HepG2 (cell line): ENCODE measurements around the gene PLA2G4C. TPM values are rescaled to one million over a fixed set of nuclear protein-coding genes. Genes with fewer than 3 reads are reported as not detected.

Experiments used
- ATAC-seq: fragments of 200-7000 bp; cut with Tn5 transposase; 3 replicates; pipeline ENCODE4 v1.9.1; 2020; ENCODE audit warnings: mild to moderate bottlenecking, moderate library complexity
- BruUV-seq: library from RNA; stranded (reverse); fragments of 400-500 nt; replicated peaks from 2 replicates; lab custom pipeline; 2021; lab: Mats Ljungman, UMichigan
- CTCF ChIA-PET: fragments of 300-600 bp; formaldehyde crosslinking; extraction: SDS; loops from one replicate; lab custom pipeline; 2021; ENCODE audit warnings: low total read pairs, inconsistent platforms, low intra/inter-chr PET ratio; lab: Yijun Ruan, JAX
- POLR2A ChIA-PET: fragments of 350-600 bp; sonication (Branson Sonifier 250); formaldehyde crosslinking; loops from one replicate; lab custom pipeline; 2020; ENCODE audit warnings: antibody characterized with exemption, inconsistent platforms; lab: Yijun Ruan, JAX
- DNase-seq: peaks from one replicate; pipeline ENCODE4 v3.0.0-alpha.2; 2015; ENCODE audit warnings: low spot score
- FAIRE-seq: peaks from 3 replicates; lab custom pipeline; 2011; peaks lifted over from hg19 to GRCh38; lab: Jason Lieb, UNC
- H2AFZ ChIP-seq: one replicate; pipeline ENCODE4 v1.6.1; 2011; ENCODE audit warnings: low read length, inconsistent platforms
- H3K27ac ChIP-seq: fragments of 300-600 bp; 3 replicates; pipeline ENCODE4 v1.8.0; 2011; ENCODE audit warnings: mixed run types, mild to moderate bottlenecking, mixed read lengths, low read length, inconsistent platforms; ENCODE audit not compliant: insufficient read depth; ENCODE audit errors: extremely low read length
- H3K27me3 ChIP-seq, 2 experiments: fragments of 200-600 bp in 1 of 2; 2 replicates in 1 of 2; 3 replicates in 1 of 2; pipeline versions ENCODE4 v1.6.0 to v1.8.0; 2011; ENCODE audit warnings: low read length in 2 of 2, mild to moderate bottlenecking in 2 of 2, moderate library complexity in 2 of 2, inconsistent platforms in 1 of 2; ENCODE audit not compliant: insufficient read depth in 2 of 2, control insufficient read depth in 1 of 2
- H3K36me3 ChIP-seq, 2 experiments: fragments of 200-600 bp in 1 of 2; replicated peaks in 1 of 2; 2 replicates in 1 of 2; 3 replicates in 1 of 2; pipeline versions ENCODE4 v1.5.1 to v1.8.0; 2011; ENCODE audit warnings: low read length in 2 of 2, inconsistent platforms in 1 of 2; ENCODE audit not compliant: insufficient read depth in 2 of 2, control insufficient read depth in 1 of 2
- H3K4me1 ChIP-seq: 2 replicates; pipeline ENCODE4 v1.5.1; 2012; ENCODE audit warnings: low read length, inconsistent platforms; ENCODE audit not compliant: insufficient read depth
- H3K4me2 ChIP-seq: 2 replicates; pipeline ENCODE4 v1.6.0; 2011; ENCODE audit warnings: low read depth, low read length, inconsistent platforms
- H3K4me3 ChIP-seq, 3 experiments: fragments of 200-600 bp in 1 of 3; sonication (generic), shearing (Covaris generic) in 1 of 3; replicated peaks in 1 of 3; 2 replicates each; pipeline ENCODE4 v1.5.1; 2011 to 2016; ENCODE audit warnings: low read length in 3 of 3, inconsistent platforms in 2 of 3, low read depth in 2 of 3, mild to moderate bottlenecking in 2 of 3, control low read depth in 1 of 3, mixed read lengths in 1 of 3; ENCODE audit not compliant: insufficient read depth in 1 of 3
- H3K79me2 ChIP-seq: one replicate; pipeline ENCODE4 v1.6.1; 2011; ENCODE audit warnings: low read length, inconsistent platforms; ENCODE audit not compliant: insufficient read depth
- H3K9ac ChIP-seq: 2 replicates; pipeline ENCODE4 v1.6.0; 2011; ENCODE audit warnings: mild to moderate bottlenecking, low read depth, low read length, inconsistent platforms; ENCODE audit not compliant: insufficient read depth
- H3K9me3 ChIP-seq: 2 replicates; pipeline ENCODE4 v1.5.1; 2012; ENCODE audit warnings: mild to moderate bottlenecking, low read length
- H4K20me1 ChIP-seq: 2 replicates; pipeline ENCODE4 v1.6.0; 2011; ENCODE audit warnings: inconsistent platforms, mild to moderate bottlenecking, low read length, moderate library complexity; ENCODE audit not compliant: insufficient read depth
- DMAP1 ChIP-seq: IDR thresholded peaks from 2 replicates; pipeline ENCODE4 v1.6.1; 2016
- E2F2 ChIP-seq: sonication (generic); formaldehyde crosslinking; IDR thresholded peaks from 2 replicates; pipeline ENCODE4 v1.4.0; 2020; ENCODE audit warnings: missing genetic modification reagents, borderline replicate concordance
- ELF1 ChIP-seq: sonication (generic); formaldehyde crosslinking; IDR thresholded peaks from 2 replicates; pipeline ENCODE4 v1.4.0; 2020; ENCODE audit warnings: missing genetic modification reagents
- ERF ChIP-seq: IDR thresholded peaks from 2 replicates; pipeline ENCODE4 v1.6.1; 2018; ENCODE audit warnings: missing biosample characterization, missing genetic modification reagents
- TBX2 ChIP-seq: sonication (generic); formaldehyde crosslinking; IDR thresholded peaks from 2 replicates; pipeline ENCODE4 v1.5.0; 2020; ENCODE audit warnings: missing genetic modification reagents, mild to moderate bottlenecking, borderline replicate concordance
- YEATS2 ChIP-seq: sonication (generic); formaldehyde crosslinking; IDR thresholded peaks from 2 replicates; pipeline ENCODE4 v1.4.0; 2020; ENCODE audit warnings: missing genetic modification reagents, borderline replicate concordance
- ZNF136 ChIP-seq: sonication (generic); formaldehyde crosslinking; IDR thresholded peaks from 2 replicates; pipeline ENCODE4 v1.8.1; 2022; ENCODE audit warnings: low read depth, mild to moderate bottlenecking, moderate library complexity, missing genetic modification reagents
- ZNF160 ChIP-seq: sonication (generic); formaldehyde crosslinking; IDR thresholded peaks from 2 replicates; pipeline ENCODE4 v1.8.0; 2022; ENCODE audit warnings: mild to moderate bottlenecking, inconsistent platforms, missing genetic modification reagents
- ZNF230 ChIP-seq: sonication (generic); formaldehyde crosslinking; IDR thresholded peaks from 2 replicates; pipeline ENCODE4 v1.4.0; 2020; ENCODE audit warnings: mild to moderate bottlenecking, missing genetic modification reagents
- ZNF329 ChIP-seq: sonication (generic); formaldehyde crosslinking; IDR thresholded peaks from 2 replicates; pipeline ENCODE4 v1.9.0; 2021; ENCODE audit warnings: low read depth, mild to moderate bottlenecking, missing genetic modification reagents
- ZNF333 ChIP-seq: sonication (generic); formaldehyde crosslinking; IDR thresholded peaks from 2 replicates; pipeline ENCODE4 v1.4.0; 2020; ENCODE audit warnings: mild to moderate bottlenecking, missing genetic modification reagents, borderline replicate concordance
- WGBS: methylation state at CpG from one replicate; pipeline ENCODE4 v1.1.6; 2017; ENCODE audit warnings: low lambda C conversion rate; 5-methylcytosine and 5-hydroxymethylcytosine counted together
- in situ Hi-C: cut with HindIII; loops from 2 replicates; pipeline ENCODE4 v1.10.0; 2017; ENCODE audit warnings: low pct_unique_long_range_greater_than_20kb; ENCODE audit not compliant: extremely low pct_ligation_motif_present
- intact Hi-C: fragments of 100-400 bp; cut with micrococcal nuclease; formaldehyde crosslinking; loops from one replicate; pipeline ENCODE4 v1.10.0; 2022; ENCODE audit not compliant: unreplicated experiment
- polyA plus RNA-seq, 8 experiments: library from polyadenylated mRNA; depleted of rRNA in 3 of 8; stranded (reverse) in 7 of 8; unstranded in 1 of 8; fragments of >200 nt; fragmentation: Illumina TruSeq in 4 of 8; extraction: Trizol in 4 of 8; gene quantifications; 2 replicates each; pipeline versions ENCODE4 v1.2.1 to v1.2.3, GENCODE V29; 2011 to 2016; ENCODE audit warnings: low read depth in 4 of 8, missing spikeins in 1 of 8, mixed read lengths in 1 of 8; ENCODE audit not compliant: insufficient read depth in 1 of 8
- total RNA-seq, 5 experiments: library from RNA; depleted of rRNA; stranded (reverse); fragments of >200 nt; fragmentation: Illumina TruSeq; extraction: Trizol; gene quantifications; 2 replicates each; pipeline ENCODE4 v1.2.3, GENCODE V29; 2016; ENCODE audit warnings: low read depth in 1 of 5
- TF ChIP-seq, protein P1 (sequence below): sonication (generic); formaldehyde crosslinking; IDR thresholded peaks from 2 replicates; pipeline ENCODE4 v1.8.0; 2022; ENCODE audit warnings: mild to moderate bottlenecking, missing genetic modification reagents, moderate library complexity
- TF ChIP-seq, protein P2 (sequence below): sonication (generic); formaldehyde crosslinking; IDR thresholded peaks from 2 replicates; pipeline ENCODE4 v1.8.0; 2022; ENCODE audit warnings: missing genetic modification reagents, mild to moderate bottlenecking, borderline replicate concordance
- TF ChIP-seq, protein P3 (sequence below): sonication (generic); formaldehyde crosslinking; IDR thresholded peaks from 2 replicates; pipeline ENCODE4 v1.5.0; 2020; ENCODE audit warnings: missing genetic modification reagents

The PLA2G4C gene
- total and polyA plus RNA-seq, 2 of the 13 experiments (the other 11 are each of a cell fraction or from before 2014, with no cell fraction given) = 1.6 to 1.7 TPM

DNA sequence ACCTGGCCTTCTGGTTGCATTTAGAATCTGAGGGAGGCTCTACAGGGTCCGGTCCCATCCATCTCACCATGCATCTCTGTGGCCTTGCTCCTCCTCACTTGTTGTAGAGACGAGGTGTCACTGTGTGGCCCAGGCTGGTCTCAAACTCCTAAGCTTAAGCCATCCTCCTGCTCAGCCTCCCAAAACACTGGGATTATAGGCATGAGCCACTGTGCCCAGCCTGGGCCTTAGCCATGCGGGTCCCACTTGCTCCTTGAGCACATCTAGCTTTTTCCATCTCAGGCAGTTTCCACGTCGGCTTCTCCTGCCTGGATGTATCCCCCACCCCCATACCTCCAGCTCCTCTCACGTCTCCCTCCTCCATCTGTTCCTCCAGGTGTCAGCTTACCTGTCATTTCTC, 106.4 kb downstream of the PLA2G4C start:
- H3K79me2 ChIP-seq = no peaks in the 10 kb centered on the region
- intact Hi-C loops = no loop called here
- CTCF ChIA-PET = no interaction called here
- H3K9me3 ChIP-seq = 0 out of 2 replicates have a peak, but pooled peaks cover 4% of the 10 kb centered on the region
- H2AFZ ChIP-seq = no peak overlapping the region
- FAIRE-seq (no peak), ATAC-seq (no peak), DNase-seq (no peak)
- no TSS peak for BruUV-seq
- no peaks in the 10 kb centered on the region for H4K20me1 ChIP-seq
- H3K27ac ChIP-seq = no peak overlapping the region
- H3K4me3 ChIP-seq = no peak overlapping the region
- no peak overlapping the region for H3K9ac ChIP-seq
- in situ Hi-C loops = no loop called here
- 44% methylated on average over 5 of the region's 6 CpGs for WGBS
- POLR2A ChIA-PET = no interaction called here
- no peaks in the 10 kb centered on the region for H3K4me1 ChIP-seq
- H3K27me3 ChIP-seq = no peaks in the 10 kb centered on the region; a peak in 1 of 5 replicates
- no peak overlapping the region for H3K4me2 ChIP-seq
- H3K36me3 ChIP-seq = no peaks in the 10 kb centered on the region
- no peak for TF ChIP-seq ZNF160 (CRISPR knock-in tag)
- no peak for TF ChIP-seq ELF1
- TF ChIP-seq ZNF333 (CRISPR knock-in tag) = no peak
- TF ChIP-seq, protein P1, sequence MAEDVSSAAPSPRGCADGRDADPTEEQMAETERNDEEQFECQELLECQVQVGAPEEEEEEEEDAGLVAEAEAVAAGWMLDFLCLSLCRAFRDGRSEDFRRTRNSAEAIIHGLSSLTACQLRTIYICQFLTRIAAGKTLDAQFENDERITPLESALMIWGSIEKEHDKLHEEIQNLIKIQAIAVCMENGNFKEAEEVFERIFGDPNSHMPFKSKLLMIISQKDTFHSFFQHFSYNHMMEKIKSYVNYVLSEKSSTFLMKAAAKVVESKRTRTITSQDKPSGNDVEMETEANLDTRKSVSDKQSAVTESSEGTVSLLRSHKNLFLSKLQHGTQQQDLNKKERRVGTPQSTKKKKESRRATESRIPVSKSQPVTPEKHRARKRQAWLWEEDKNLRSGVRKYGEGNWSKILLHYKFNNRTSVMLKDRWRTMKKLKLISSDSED (CRISPR knock-in tag) = no peak
- TF ChIP-seq, protein P2, sequence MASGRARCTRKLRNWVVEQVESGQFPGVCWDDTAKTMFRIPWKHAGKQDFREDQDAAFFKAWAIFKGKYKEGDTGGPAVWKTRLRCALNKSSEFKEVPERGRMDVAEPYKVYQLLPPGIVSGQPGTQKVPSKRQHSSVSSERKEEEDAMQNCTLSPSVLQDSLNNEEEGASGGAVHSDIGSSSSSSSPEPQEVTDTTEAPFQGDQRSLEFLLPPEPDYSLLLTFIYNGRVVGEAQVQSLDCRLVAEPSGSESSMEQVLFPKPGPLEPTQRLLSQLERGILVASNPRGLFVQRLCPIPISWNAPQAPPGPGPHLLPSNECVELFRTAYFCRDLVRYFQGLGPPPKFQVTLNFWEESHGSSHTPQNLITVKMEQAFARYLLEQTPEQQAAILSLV = no peak
- TF ChIP-seq YEATS2 (CRISPR knock-in tag) = no peak
- TF ChIP-seq ZNF230 (CRISPR knock-in tag) = no peak
- no peak for TF ChIP-seq ZNF136 (CRISPR knock-in tag)
- no peak for TF ChIP-seq ZNF329 (CRISPR knock-in tag)
- TF ChIP-seq, protein P3, sequence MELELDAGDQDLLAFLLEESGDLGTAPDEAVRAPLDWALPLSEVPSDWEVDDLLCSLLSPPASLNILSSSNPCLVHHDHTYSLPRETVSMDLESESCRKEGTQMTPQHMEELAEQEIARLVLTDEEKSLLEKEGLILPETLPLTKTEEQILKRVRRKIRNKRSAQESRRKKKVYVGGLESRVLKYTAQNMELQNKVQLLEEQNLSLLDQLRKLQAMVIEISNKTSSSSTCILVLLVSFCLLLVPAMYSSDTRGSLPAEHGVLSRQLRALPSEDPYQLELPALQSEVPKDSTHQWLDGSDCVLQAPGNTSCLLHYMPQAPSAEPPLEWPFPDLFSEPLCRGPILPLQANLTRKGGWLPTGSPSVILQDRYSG (CRISPR knock-in tag) = no peak
- no peak for TF ChIP-seq ERF (CRISPR knock-in tag)
- no peak for TF ChIP-seq E2F2 (CRISPR knock-in tag)
- no peak for TF ChIP-seq TBX2 (CRISPR knock-in tag)
- TF ChIP-seq DMAP1 (CRISPR knock-in tag) = no peak
